HG03378 (cell line): ENCODE measurements around the gene TMEM41B.
"Not testable (repeated sequence)": the region's sequence is repeated elsewhere in the genome, so short reads cannot be mapped to it uniquely, and the experiment has no call there.

Source experiments
- ATAC-seq: cut with Tn5 transposase; IDR thresholded peaks from one replicate; pipeline ENCODE4 v1.9.1; 2021; ENCODE audit warnings: mild to moderate bottlenecking, moderate library complexity; ENCODE audit not compliant: unreplicated experiment

TMEM41B gene

GRCh38 chr11:9314291-9315077, at the start of gene TMEM41B:
TMEM41B (minus strand) TSS chr11:9314593; CDS start chr11:9314441, 152 bp downstream.
- peak; percentile 91 for ATAC-seq

GRCh38 chr11:9362393-9362863, 48.0 kb upstream of the TMEM41B start:
- ATAC-seq, result no peak

GRCh38 chr11:9360862-9361622, 46.6 kb upstream of the TMEM41B start:
- not testable (repeated sequence) for ATAC-seq

- ATAC-seq, result no peak
Measured at GRCh38 chr11:9357041-9357440, 42.6 kb upstream of the TMEM41B start.

GRCh38 chr11:9351321-9351881, 37.0 kb upstream of the TMEM41B start:
- ATAC-seq, result no peak

- not testable (repeated sequence) for ATAC-seq
Measured at GRCh38 chr11:9347779-9348178, 33.4 kb upstream of the TMEM41B start.

- ATAC-seq, result no peak
Measured at GRCh38 chr11:9347100-9347499, 32.7 kb upstream of the TMEM41B start.

GRCh38 chr11:9344061-9344680, 29.8 kb upstream of the TMEM41B start:
- ATAC-seq, result no peak

- ATAC-seq, result no peak
Measured at GRCh38 chr11:9341638-9342178, 27.3 kb upstream of the TMEM41B start.

- no peak for ATAC-seq
Measured at GRCh38 chr11:9332655-9333054, 18.3 kb upstream of the TMEM41B start.

- no peak for ATAC-seq
Measured at GRCh38 chr11:9330387-9331384, 16.3 kb upstream of the TMEM41B start.

GRCh38 chr11:9320047-9320446, 5.7 kb upstream of the TMEM41B start:
- ATAC-seq, result no peak

- ATAC-seq, result not testable (repeated sequence)
Measured at GRCh38 chr11:9319377-9320001, 5.1 kb upstream of the TMEM41B start.

- ATAC-seq, result not testable (repeated sequence)
Measured at GRCh38 chr11:9318442-9319376, 4.3 kb upstream of the TMEM41B start.

GRCh38 chr11:9316334-9316733, 1.9 kb upstream of the TMEM41B start:
- no peak for ATAC-seq

GRCh38 chr11:9315078-9315688, 790 bp upstream of the TMEM41B start:
- ATAC-seq, result no peak

- peak; percentile 8 for ATAC-seq
Measured at GRCh38 chr11:9313648-9314290, 624 bp downstream of the TMEM41B start.
